Lower lobe of right lung (tissue), 2 donors: ENCODE results near the gene RASA2. TPM values are rescaled to one million over a fixed set of nuclear protein-coding genes. Genes with fewer than 3 reads are reported as not detected.
"Not testable (repeated sequence)": the region's sequence is repeated elsewhere in the genome, so short reads cannot be mapped to it uniquely, and the experiment has no call there.

Experiments used
- ATAC-seq, 2 donors: fragments of 200-7000 bp; cut with Tn5 transposase; one replicate each; pipeline ENCODE4 v1.9.1; 2020 to 2022; ENCODE audit warnings: mild to moderate bottlenecking in 2 of 2, moderate library complexity in 2 of 2
- DNase-seq: peaks from one replicate; pipeline ENCODE4 v3.0.0-alpha.2; 2020
- H3K27ac ChIP-seq: fragments of 200-600 bp; one replicate; pipeline ENCODE4 v1.8.0; 2022
- H3K27me3 ChIP-seq: fragments of 200-600 bp; one replicate; pipeline ENCODE4 v1.8.0; 2022; ENCODE audit warnings: low read depth
- H3K36me3 ChIP-seq: fragments of 200-600 bp; one replicate; pipeline ENCODE4 v1.8.0; 2022; ENCODE audit warnings: mild to moderate bottlenecking
- H3K4me1 ChIP-seq: fragments of 200-600 bp; one replicate; pipeline ENCODE4 v1.8.0; 2022
- H3K4me3 ChIP-seq: fragments of 200-600 bp; one replicate; pipeline ENCODE4 v1.8.0; 2022; ENCODE audit warnings: mild to moderate bottlenecking
- H3K9me3 ChIP-seq: fragments of 200-600 bp; one replicate; pipeline ENCODE4 v1.8.0; 2022
- CTCF ChIP-seq: fragments of 200-600 bp; IDR thresholded peaks from one replicate; pipeline ENCODE4 v1.8.0; 2022; ENCODE audit warnings: antibody characterized with exemption, mild to moderate bottlenecking
- intact Hi-C: fragments of 100-400 bp; cut with DNase I; formaldehyde crosslinking; loops from one replicate; pipeline ENCODE4 v1.11.0; 2022
- total RNA-seq: library from RNA; stranded (reverse); fragmentation: NEBNext Ultra II Directional; extraction: Animal tissue kit (Norgen Biotek cat#: 25700); gene quantifications from one replicate; pipeline ENCODE4 v1.2.1, GENCODE V29; 2021
- donor health status: DM: no; HTN: yes; CAD: no; lungs with severe emphysema.

The RASA2 gene
- total RNA-seq, 1 donor from 2014 or later = 21.5 TPM

DNA sequence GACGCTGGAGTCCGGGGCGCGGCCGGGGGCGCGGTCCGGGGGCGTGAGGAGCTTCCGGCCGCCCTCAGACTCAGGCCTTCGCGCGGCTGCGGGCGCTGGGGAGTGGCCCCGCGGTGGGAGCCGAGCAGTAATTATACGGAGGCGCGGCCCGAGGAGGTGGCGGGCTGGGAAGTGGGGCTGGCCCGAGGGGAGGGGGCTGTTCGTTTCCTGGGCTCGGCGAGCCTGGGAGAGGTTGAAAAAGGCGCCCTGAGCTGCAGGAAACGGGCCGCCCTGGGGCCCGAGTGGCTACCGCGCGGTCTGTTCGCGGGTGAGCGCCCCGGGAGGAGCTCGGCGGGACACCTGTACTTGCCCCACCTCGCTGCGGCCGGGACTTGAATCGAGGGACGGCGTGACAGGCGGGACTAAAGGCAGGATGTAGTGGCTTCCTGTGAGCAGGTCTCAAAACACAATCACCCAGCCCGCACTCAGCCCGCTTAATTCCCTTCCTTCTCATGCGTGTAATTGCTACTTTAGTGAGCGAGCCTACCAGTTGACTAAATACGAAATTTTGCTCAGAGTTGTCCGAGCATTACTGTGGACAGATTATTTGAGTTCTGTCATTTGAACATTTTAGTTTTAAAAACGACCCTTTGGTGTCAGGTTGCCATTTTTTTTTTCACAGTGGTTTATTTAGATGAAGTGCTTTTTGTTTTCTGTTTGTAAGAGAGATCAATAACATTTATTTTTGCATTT, 860 bp downstream of the RASA2 start:
- H3K4me1 ChIP-seq = peaks cover 50% of the 10 kb centered on the region

DNA sequence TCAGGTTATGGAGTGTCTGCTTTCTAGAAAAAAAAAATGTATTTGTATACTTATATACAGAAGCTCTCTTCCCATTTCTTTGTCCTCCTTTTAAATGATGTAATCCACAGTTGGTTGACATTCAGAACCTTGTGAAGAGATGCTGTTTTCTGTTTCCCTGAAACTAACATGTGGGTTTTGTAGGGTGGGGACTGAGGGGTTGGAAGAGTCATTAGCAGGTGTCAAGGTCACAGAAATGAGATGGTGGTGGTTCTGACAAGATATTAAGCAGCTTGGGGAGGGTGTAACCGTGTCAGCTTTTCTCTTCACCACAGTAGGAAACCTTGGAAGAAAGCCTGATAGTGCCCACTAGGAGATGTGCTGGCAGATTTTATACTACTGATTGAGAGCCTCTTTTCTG, 2.4 kb downstream of the RASA2 start:
- DNase-seq (no peak), ATAC-seq (no peak)
- Histone ChIP-seq H3K4me3 (no peak overlapping the region), H3K4me1 (peaks cover 50% of the 10 kb centered on the region), H3K36me3 (no peaks in the 10 kb centered on the region), H3K27ac (no peak overlapping the region), H3K9me3 (no peaks in the 10 kb centered on the region), H3K27me3 (no peaks in the 10 kb centered on the region)
- no peak for TF ChIP-seq CTCF
- intact Hi-C loops = no loop called here

More for the DNA sequence above, 860 bp downstream of the RASA2 start:
- Histone ChIP-seq H3K27me3 (no peaks in the 10 kb centered on the region), H3K27ac (peak overlapping the region; percentile 96), H3K4me3 (peak overlapping the region; percentile 88), H3K36me3 (no peaks in the 10 kb centered on the region), H3K9me3 (no peaks in the 10 kb centered on the region)
- TF ChIP-seq CTCF = no peak
- intact Hi-C loops = no loop called here
- peak; percentile 91 for DNase-seq
- peak; percentile 81 to 85 for ATAC-seq

GRCh38 chr3:141491081-141491480, 4.3 kb downstream of the RASA2 start:
- DNase-seq (no peak), ATAC-seq (no peak)
- no peak overlapping the region for H3K27ac ChIP-seq
- TF ChIP-seq CTCF = no peak
- no peaks in the 10 kb centered on the region for H3K36me3 ChIP-seq
- intact Hi-C loops = no loop called here
- no peaks in the 10 kb centered on the region for H3K27me3 ChIP-seq
- peaks cover 33% of the 10 kb centered on the region for H3K4me1 ChIP-seq
- no peak overlapping the region for H3K4me3 ChIP-seq
- no peaks in the 10 kb centered on the region for H3K9me3 ChIP-seq

DNA sequence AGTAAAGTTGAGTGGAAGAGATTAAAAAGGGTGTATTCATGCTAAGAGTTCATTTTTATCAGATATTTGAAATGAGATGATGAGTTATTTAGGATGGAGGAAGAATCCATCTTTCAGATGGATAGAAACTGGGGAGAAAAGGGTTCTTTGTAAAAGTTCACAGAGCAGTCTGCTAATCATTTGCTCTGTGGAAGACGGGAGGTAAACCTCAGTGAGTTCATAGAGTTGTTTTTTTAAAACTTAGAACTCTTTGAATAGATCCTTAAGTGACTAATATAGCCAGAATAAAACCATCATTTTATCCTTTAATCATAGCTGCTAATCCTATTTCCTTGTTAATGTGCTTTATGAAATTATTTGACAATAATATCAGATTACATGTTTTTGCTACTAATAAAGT, 5.1 kb downstream of the RASA2 start:
- Histone ChIP-seq H3K36me3 (no peaks in the 10 kb centered on the region), H3K27ac (no peak overlapping the region), H3K9me3 (no peaks in the 10 kb centered on the region), H3K4me3 (no peak overlapping the region), H3K27me3 (no peaks in the 10 kb centered on the region), H3K4me1 (peaks cover 28% of the 10 kb centered on the region)
- ATAC-seq = no peak
- intact Hi-C loops = no loop called here
- DNase-seq = no peak
- no peak for TF ChIP-seq CTCF

DNA sequence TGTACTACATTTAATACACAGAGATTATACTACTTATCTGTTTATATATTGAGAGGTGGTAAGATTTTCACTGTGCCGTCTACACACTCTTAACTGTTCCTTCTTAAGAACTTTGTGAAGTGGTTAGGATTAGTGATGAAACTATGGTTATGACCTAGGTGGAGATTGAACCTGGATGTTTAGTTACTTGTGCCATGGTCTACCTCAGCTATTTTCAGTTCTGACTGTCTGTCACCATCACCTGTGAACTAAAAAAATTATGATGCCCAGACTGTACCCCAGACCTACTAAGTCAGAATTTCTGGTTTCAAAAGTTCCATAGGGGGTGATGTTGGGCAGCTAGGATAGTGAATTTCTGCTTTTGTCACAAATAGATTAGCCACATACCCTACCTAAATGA, 6.4 kb downstream of the RASA2 start:
- no peak overlapping the region for H3K4me3 ChIP-seq
- no peak for TF ChIP-seq CTCF
- no peaks in the 10 kb centered on the region for H3K36me3 ChIP-seq
- ATAC-seq = no peak
- H3K9me3 ChIP-seq = no peaks in the 10 kb centered on the region
- H3K27me3 ChIP-seq = no peaks in the 10 kb centered on the region
- intact Hi-C loops = no loop called here
- H3K4me1 ChIP-seq = peaks cover 32% of the 10 kb centered on the region
- H3K27ac ChIP-seq = no peak overlapping the region
- DNase-seq = no peak

GRCh38 chr3:141497589-141497988, 10.8 kb downstream of the RASA2 start:
- H3K9me3 ChIP-seq, H3K4me3 ChIP-seq, ATAC-seq, H3K27me3 ChIP-seq, H3K27ac ChIP-seq, H3K36me3 ChIP-seq, intact Hi-C loops, DNase-seq: not testable (repeated sequence)
- peaks cover 21% of the 10 kb centered on the region for H3K4me1 ChIP-seq
